Measurements from ENCODE around the gene TTC22.
A peak's percentile ranks its signal among the peaks of the same experiment; 100 is the strongest.

The TTC22 gene

GRCh38 chr1:54767526-54767925 lies 33.6 kb downstream of the TTC22 start:
- H3K4me1 ChIP-seq (ENCODE audit: insufficient read depth, low read length) = peaks cover 19% of the 10 kb centered on the region
- H3K27ac ChIP-seq (ENCODE audit: low read length) = no peak overlapping the region
- no peaks in the 10 kb centered on the region; the same call in 1 of the 2 replicates for H3K36me3 ChIP-seq (ENCODE audit: insufficient read depth, low read length)
- H3K4me3 ChIP-seq (ENCODE audit: low read depth in 1 of 2, low read length in 2 of 2) = no peak overlapping the region
- no peak overlapping the region for H2AFZ ChIP-seq (ENCODE audit: low read depth, low read length)
- ATAC-seq (ENCODE audit: insufficient read depth, low read depth) = no peak
- H3K4me2 ChIP-seq (ENCODE audit: insufficient read depth, low read length) = no peak overlapping the region
- no peaks in the 10 kb centered on the region for H3K9me3 ChIP-seq (ENCODE audit: insufficient read depth, low read length, severe bottlenecking)
- DNase-seq = no peak
- H3K9ac ChIP-seq (ENCODE audit: low read depth, low read length) = no peak overlapping the region
- TF ChIP-seq EZH2 (IDR thresholded peaks at IDR 0.05; ENCODE audit: borderline replicate concordance, low read depth, low read length, severe bottlenecking) (no peak), CTCF (IDR thresholded peaks at IDR 0.05; ENCODE audit: borderline replicate concordance, extremely low read depth, low read length, poor library complexity, severe bottlenecking) (no peak)
- H3K79me2 ChIP-seq (ENCODE audit: insufficient read depth, low read length) = peaks cover 14% of the 10 kb centered on the region
- no peaks in the 10 kb centered on the region for H4K20me1 ChIP-seq (ENCODE audit: insufficient read depth, low read length)
- no peaks in the 10 kb centered on the region for H3K27me3 ChIP-seq (ENCODE audit: insufficient read depth, low read length, poor library complexity)

- ATAC-seq (ENCODE audit: insufficient read depth, low read depth) = no peak
- Histone ChIP-seq H3K27ac (ENCODE audit: low read length) (no peak overlapping the region), H3K4me2 (ENCODE audit: insufficient read depth, low read length) (no peak overlapping the region), H3K9ac (ENCODE audit: low read depth, low read length) (no peak overlapping the region), H3K4me1 (ENCODE audit: insufficient read depth, low read length) (peaks cover 19% of the 10 kb centered on the region), H3K27me3 (ENCODE audit: insufficient read depth, low read length, poor library complexity) (no peaks in the 10 kb centered on the region), H3K36me3 (ENCODE audit: insufficient read depth, low read length) (no peaks in the 10 kb centered on the region; the same call in 1 of the 2 replicates), H3K79me2 (ENCODE audit: insufficient read depth, low read length) (peaks cover 17% of the 10 kb centered on the region), H3K9me3 (ENCODE audit: insufficient read depth, low read length, severe bottlenecking) (no peaks in the 10 kb centered on the region), H2AFZ (ENCODE audit: low read depth, low read length) (peak overlapping the region; percentile 16; the same call in 1 of the 2 replicates), H4K20me1 (ENCODE audit: insufficient read depth, low read length) (no peaks in the 10 kb centered on the region), H3K4me3 (ENCODE audit: low read depth in 1 of 2, low read length in 2 of 2) (no peak overlapping the region)
- no peak for DNase-seq
- no peak for TF ChIP-seq CTCF (IDR thresholded peaks at IDR 0.05; ENCODE audit: borderline replicate concordance, extremely low read depth, low read length, poor library complexity, severe bottlenecking)
- TF ChIP-seq EZH2 (IDR thresholded peaks at IDR 0.05; ENCODE audit: borderline replicate concordance, low read depth, low read length, severe bottlenecking) = no peak
These were observed 34.4 kb downstream of the TTC22 start for GRCh38 chr1:54766726-54767125.

- Histone ChIP-seq H3K9me3 (ENCODE audit: insufficient read depth, low read length, severe bottlenecking) (no peaks in the 10 kb centered on the region), H3K4me1 (ENCODE audit: insufficient read depth, low read length) (peaks cover 19% of the 10 kb centered on the region), H3K27me3 (ENCODE audit: insufficient read depth, low read length, poor library complexity) (no peaks in the 10 kb centered on the region), H4K20me1 (ENCODE audit: insufficient read depth, low read length) (no peaks in the 10 kb centered on the region), H3K36me3 (ENCODE audit: insufficient read depth, low read length) (no peaks in the 10 kb centered on the region; the same call in 1 of the 2 replicates), H3K79me2 (ENCODE audit: insufficient read depth, low read length) (peaks cover 17% of the 10 kb centered on the region), H3K27ac (ENCODE audit: low read length) (peak overlapping the region; percentile 60), H2AFZ (ENCODE audit: low read depth, low read length) (peak overlapping the region; percentile 86), H3K4me2 (ENCODE audit: insufficient read depth, low read length) (peak overlapping the region; percentile 81), H3K4me3 (ENCODE audit: low read depth in 1 of 2, low read length in 2 of 2) (peak overlapping the region; percentile 32 to 62; a peak in 3 of 4 replicates), H3K9ac (ENCODE audit: low read depth, low read length) (peak overlapping the region; percentile 48)
- TF ChIP-seq EZH2 (IDR thresholded peaks at IDR 0.05; ENCODE audit: borderline replicate concordance, low read depth, low read length, severe bottlenecking) (no peak), CTCF (IDR thresholded peaks at IDR 0.05; ENCODE audit: borderline replicate concordance, extremely low read depth, low read length, poor library complexity, severe bottlenecking) (no peak)
- ATAC-seq (ENCODE audit: insufficient read depth, low read depth) (peak; percentile 12), DNase-seq (no peak)
These were observed 36.1 kb downstream of the TTC22 start for GRCh38 chr1:54764922-54765561.
